ENCODE measurements around the gene CPSF2.
"Not testable (repeated sequence)": the region's sequence is repeated elsewhere in the genome, so short reads cannot be mapped to it uniquely, and the experiment has no call there.

The CPSF2 gene

DNA sequence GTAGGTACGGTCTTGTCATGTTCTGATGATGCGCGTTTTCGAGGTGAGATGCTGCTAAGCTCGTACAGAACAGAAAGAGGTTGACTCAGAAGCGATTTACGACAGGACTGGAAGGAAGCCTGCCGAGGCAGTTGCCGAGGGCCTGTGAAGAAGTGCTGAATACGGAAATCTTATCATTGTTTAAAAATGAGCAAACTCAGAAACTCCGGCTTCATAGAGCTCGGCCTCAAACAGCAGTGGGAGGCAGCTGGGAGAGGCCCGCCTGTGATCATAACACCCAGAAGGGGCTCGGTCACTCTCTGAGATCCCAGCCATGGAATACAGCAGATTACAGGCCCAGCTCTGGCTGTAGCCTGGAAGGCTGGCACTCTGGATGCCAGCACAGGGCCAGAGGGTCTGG lies 87.4 kb downstream of the CPSF2 start:
- no peaks in the 10 kb centered on the region; the same call in 1 of the 2 replicates for H3K9me3 ChIP-seq (ENCODE audit: insufficient read depth, low read length)
- H3K4me3 ChIP-seq (ENCODE audit: insufficient read length, low read depth) = no peak overlapping the region
- no peaks in the 10 kb centered on the region for H3K27me3 ChIP-seq (ENCODE audit: insufficient read depth, insufficient read length)
- DNase-seq (ENCODE audit: low read depth, low spot score) = no peak
- no peak overlapping the region for H3K9ac ChIP-seq (ENCODE audit: insufficient read length, low read depth)
- TF ChIP-seq ZNF274 (IDR thresholded peaks at IDR 0.05; ENCODE audit: low read depth, low read length) (no peak), YY1 (IDR thresholded peaks at IDR 0.05; ENCODE audit: insufficient read depth, insufficient read length) (no peak), SUZ12 (IDR thresholded peaks at IDR 0.05; ENCODE audit: extremely low read depth, insufficient read depth, insufficient read length) (no peak)
- no peaks in the 10 kb centered on the region for H3K4me1 ChIP-seq (ENCODE audit: insufficient read depth, insufficient read length)
- H3K36me3 ChIP-seq (ENCODE audit: insufficient read depth, insufficient read length, low read length) = no peaks in the 10 kb centered on the region

- H3K36me3 ChIP-seq (ENCODE audit: insufficient read depth, insufficient read length, low read length); H3K9me3 ChIP-seq (ENCODE audit: insufficient read depth, low read length); H3K4me1 ChIP-seq (ENCODE audit: insufficient read depth, insufficient read length); H3K9ac ChIP-seq (ENCODE audit: insufficient read length, low read depth); H3K27me3 ChIP-seq (ENCODE audit: insufficient read depth, insufficient read length); DNase-seq (ENCODE audit: low read depth, low spot score); H3K4me3 ChIP-seq (ENCODE audit: insufficient read length, low read depth): not testable (repeated sequence)
Measured at GRCh38 chr14:92213125-92213524, 91.4 kb downstream of the CPSF2 start.

DNA sequence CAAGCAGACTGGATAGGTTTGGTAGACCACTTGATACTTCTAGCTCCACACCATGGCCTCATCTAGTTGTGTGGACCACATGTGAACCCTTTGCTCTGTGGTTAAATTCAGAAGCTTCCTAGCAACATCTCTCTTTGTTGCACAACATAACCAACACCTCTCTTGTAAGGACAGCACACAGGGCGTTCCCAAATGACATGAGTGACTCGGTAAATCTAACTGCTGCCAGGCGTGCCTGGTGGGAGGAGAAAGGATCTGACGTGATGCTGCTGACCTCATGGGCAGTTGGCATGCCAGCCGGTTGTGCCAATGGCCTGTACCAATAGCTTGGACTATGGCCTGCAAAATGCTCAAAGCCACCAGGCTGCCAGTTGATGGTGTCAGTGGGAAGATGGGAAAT lies 93.8 kb downstream of the CPSF2 start:
- no peak for DNase-seq (ENCODE audit: low read depth, low spot score)
- TF ChIP-seq ZNF274 (IDR thresholded peaks at IDR 0.05; ENCODE audit: low read depth, low read length) = no peak
- TF ChIP-seq SUZ12 (IDR thresholded peaks at IDR 0.05; ENCODE audit: extremely low read depth, insufficient read depth, insufficient read length) = no peak
- H3K27me3 ChIP-seq (ENCODE audit: insufficient read depth, insufficient read length) = no peaks in the 10 kb centered on the region

DNA sequence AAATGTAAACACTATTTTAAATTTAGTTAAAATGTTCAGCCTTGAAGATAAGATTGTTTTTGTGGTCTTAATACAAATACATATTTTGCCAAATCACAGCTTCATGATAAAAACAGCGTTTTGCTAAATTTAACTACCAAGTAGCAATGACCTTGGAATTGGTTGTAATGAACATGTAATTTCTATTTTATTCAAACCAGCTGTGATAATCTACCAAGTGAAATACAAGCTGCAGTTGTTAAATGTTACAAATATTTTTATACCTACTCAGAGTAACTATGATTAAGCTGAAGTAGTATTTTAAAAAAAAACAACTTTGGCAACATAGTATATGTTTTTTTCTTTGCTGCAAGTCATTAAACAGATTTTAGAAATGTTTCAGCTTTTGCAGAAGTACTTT lies 96.2 kb downstream of the CPSF2 start:
- TF ChIP-seq SUZ12 (IDR thresholded peaks at IDR 0.05; ENCODE audit: extremely low read depth, insufficient read depth, insufficient read length) = no peak
- no peak for TF ChIP-seq ZNF274 (IDR thresholded peaks at IDR 0.05; ENCODE audit: low read depth, low read length)
- TF ChIP-seq YY1 (IDR thresholded peaks at IDR 0.05; ENCODE audit: insufficient read depth, insufficient read length) = no peak
- no peaks in the 10 kb centered on the region for H3K36me3 ChIP-seq (ENCODE audit: insufficient read depth, insufficient read length, low read length)

More for the DNA sequence above, 93.8 kb downstream of the CPSF2 start:
- H3K9me3 ChIP-seq (ENCODE audit: insufficient read depth, low read length) = no peaks in the 10 kb centered on the region; the same call in 1 of the 2 replicates
- no peak overlapping the region for H3K4me3 ChIP-seq (ENCODE audit: insufficient read length, low read depth)
- H3K4me1 ChIP-seq (ENCODE audit: insufficient read depth, insufficient read length) = no peaks in the 10 kb centered on the region
- no peaks in the 10 kb centered on the region for H3K36me3 ChIP-seq (ENCODE audit: insufficient read depth, insufficient read length, low read length)
- no peak overlapping the region for H3K9ac ChIP-seq (ENCODE audit: insufficient read length, low read depth)

More for the DNA sequence above, 96.2 kb downstream of the CPSF2 start:
- no peak for DNase-seq (ENCODE audit: low read depth, low spot score)
- Histone ChIP-seq H3K4me1 (ENCODE audit: insufficient read depth, insufficient read length) (no peaks in the 10 kb centered on the region), H3K9ac (ENCODE audit: insufficient read length, low read depth) (no peak overlapping the region), H3K9me3 (ENCODE audit: insufficient read depth, low read length) (no peaks in the 10 kb centered on the region), H3K4me3 (ENCODE audit: insufficient read length, low read depth) (no peak overlapping the region), H3K27me3 (ENCODE audit: insufficient read depth, insufficient read length) (no peaks in the 10 kb centered on the region)
